ENCODE measurements around the gene MACROD2.
"Not testable (repeated sequence)": the region's sequence is repeated elsewhere in the genome, so short reads cannot be mapped to it uniquely, and the experiment has no call there.

Gene MACROD2

GRCh38 chr20:15131176-15131575, 1135.9 kb downstream of the MACROD2 start:
- DNase-seq (ENCODE audit: low read depth in 3 of 3, low spot score in 1 of 3) = no peak

- no peak for DNase-seq (ENCODE audit: low read depth in 3 of 3, low spot score in 1 of 3)
These were observed 1143.3 kb downstream of the MACROD2 start for GRCh38 chr20:15138548-15139126.

DNA sequence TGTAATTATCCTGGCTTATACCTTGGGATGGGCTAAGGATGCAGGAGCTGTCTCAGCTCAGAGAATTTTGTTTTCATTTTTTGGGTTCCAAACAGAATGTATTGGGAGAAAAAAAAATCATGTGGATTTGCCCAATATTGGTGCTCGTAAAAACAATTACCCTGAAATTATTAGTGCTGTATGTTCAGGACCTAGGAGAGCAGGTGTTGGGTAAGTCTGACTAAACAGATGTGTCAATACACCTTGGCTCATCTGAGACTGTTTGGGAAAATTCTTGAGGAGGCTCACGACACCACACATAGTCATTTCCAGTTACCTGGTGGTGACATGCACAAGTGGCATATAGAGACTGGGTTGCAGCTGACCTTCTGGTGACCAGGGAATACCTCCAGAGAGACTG, 1144.2 kb downstream of the MACROD2 start:
- no peak for DNase-seq (ENCODE audit: low read depth in 3 of 3, low spot score in 1 of 3)

- DNase-seq (ENCODE audit: low read depth in 3 of 3, low spot score in 1 of 3) = no peak
These were observed 1145.0 kb downstream of the MACROD2 start for GRCh38 chr20:15140286-15140685.

DNA sequence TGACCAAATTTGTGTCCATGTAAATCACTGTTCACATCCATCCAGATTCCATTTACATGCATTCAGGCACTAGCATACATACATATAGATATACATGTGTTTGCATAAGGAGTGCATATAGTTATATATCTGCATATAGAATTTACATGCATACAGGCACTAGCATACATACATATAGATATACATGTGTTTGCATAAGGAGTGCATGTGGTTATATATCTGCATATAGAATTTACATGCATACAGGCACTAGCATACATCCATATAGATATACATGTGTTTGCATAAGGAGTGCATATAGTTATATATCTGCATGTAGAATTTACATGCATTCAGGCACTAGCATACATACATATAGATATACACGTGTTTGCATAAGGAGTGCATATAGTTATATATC, 1145.6 kb downstream of the MACROD2 start:
- DNase-seq (ENCODE audit: low read depth in 3 of 3, low spot score in 1 of 3) = not testable (repeated sequence)

DNA sequence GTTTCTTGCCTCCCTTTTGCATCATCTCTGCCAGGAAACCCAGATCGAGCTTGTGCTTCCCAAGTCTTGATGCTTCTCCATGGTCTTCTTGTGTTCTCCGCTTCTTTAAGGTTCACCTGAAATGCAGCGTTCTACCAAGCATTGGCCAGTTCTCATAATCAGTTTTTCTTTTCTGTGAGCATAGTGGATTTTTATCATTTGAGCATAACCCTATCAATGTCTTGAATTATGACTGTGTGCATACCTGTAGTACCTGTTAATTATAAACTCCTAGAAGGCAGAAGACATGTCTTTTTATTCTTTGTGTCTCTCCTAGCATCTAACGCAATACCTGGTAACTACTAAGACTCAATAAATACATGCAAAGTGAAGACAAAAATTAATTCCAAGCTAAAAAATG, 1146.5 kb downstream of the MACROD2 start:
- DNase-seq (ENCODE audit: low read depth in 3 of 3, low spot score in 1 of 3) = no peak

DNA sequence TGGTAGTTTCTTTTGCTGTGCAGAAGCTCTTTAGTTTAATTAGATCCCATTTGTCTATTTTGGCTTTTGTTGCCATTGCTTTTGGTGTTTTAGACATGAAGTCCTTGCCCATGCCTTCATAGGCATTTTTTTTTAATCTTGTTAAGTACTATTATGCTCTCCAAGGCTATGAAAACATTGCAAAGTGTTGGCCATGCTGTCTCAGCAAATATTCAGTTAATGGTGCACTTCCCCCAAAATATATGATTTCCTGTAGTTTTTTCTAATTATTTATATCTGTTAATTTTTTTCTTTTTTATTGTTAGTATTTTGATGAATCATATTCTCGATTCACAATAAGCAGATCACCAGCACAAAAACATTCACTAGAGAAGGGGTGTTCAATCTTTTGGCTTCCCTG, 1148.2 kb downstream of the MACROD2 start:
- no peak for DNase-seq (ENCODE audit: low read depth in 3 of 3, low spot score in 1 of 3)

- DNase-seq (ENCODE audit: low read depth in 3 of 3, low spot score in 1 of 3) = no peak
These were observed 1149.6 kb downstream of the MACROD2 start for GRCh38 chr20:15144916-15145315.

DNA sequence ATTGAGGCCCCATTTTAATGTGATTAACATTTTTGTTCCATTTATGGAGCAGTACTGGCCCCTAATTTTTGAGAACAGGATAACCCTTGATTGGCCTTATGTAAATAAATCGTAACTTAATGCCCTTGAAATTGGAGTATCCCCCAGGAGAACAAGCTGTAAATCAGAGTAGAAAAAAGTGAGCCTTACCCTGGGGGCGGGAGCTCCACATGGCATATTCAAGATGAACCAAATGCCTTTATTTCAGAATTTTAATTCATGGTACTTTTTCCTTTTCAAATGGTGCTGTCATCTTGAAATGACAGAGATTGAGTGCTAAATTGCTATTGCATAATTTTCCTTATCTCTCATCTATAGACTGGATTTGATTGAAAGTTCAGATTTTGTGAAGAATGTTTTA, 1151.6 kb downstream of the MACROD2 start:
- no peak for DNase-seq (ENCODE audit: low read depth in 3 of 3, low spot score in 1 of 3)

DNA sequence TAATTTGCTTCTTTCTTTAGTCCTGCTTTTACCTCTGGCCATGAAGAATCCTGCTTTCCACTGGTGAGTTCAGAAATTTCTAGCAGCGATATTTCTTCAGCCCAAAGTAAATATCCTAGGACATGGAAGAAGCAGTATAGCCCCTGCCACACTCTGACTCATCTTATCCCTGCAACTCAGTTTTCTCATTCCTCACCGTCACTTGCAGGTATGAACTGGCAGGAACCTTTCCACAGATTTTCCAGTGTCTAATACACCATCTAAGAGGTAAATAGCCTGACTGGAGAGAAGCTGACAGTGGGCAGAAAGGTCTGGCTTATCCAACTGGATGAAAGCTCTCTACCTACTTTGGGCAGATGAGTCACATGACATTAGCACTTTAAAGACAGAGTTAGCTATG, 1158.8 kb downstream of the MACROD2 start:
- no peak for DNase-seq (ENCODE audit: low read depth in 3 of 3, low spot score in 1 of 3)

DNA sequence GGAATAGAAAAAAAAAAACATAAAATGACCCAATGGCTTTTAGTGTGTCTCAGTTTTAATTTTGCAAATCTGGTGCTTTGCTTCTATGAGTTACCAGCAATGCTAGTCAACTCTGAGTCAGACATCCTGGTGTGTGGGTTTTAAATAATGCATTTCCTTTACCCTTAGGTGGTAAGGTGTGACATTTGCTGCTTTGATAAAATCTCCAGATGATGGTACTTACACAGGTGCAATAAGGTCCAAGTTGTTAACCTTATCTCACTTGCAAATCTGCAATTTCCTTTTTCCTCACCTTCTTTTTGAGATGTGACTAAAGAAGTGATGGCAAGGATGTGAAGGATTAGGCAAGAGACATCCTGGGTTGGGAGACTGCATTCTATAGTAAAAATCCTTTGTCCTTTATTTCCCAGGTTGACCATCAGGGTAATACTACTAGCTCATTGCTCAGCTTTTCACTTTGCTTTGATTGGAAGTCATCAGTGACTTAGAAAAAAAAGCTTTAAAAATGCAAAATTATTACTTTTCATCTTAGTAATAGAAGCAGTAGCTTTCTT, 1160.6 kb downstream of the MACROD2 start:
- DNase-seq (ENCODE audit: low read depth in 3 of 3, low spot score in 1 of 3) = no peak

DNA sequence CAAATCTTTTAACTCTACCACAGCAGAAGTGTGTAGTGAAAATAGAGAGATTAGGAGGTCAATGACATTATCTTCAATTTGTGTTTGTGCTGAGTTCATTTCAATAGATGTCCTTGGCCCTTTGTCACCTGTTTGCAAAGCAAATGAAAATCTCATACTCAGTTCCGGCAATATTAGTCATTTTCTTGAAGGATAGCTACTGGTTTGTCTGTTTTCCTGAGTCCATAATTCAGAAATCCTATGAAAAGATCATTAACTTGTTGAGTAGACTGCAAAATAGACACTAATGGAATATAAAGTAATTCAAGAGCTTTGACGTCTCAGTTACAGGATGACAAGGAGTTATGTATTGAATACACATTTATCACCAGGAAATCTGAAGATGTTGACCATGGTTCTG, 1163.2 kb downstream of the MACROD2 start:
- no peak for DNase-seq (ENCODE audit: low read depth in 3 of 3, low spot score in 1 of 3)

DNA sequence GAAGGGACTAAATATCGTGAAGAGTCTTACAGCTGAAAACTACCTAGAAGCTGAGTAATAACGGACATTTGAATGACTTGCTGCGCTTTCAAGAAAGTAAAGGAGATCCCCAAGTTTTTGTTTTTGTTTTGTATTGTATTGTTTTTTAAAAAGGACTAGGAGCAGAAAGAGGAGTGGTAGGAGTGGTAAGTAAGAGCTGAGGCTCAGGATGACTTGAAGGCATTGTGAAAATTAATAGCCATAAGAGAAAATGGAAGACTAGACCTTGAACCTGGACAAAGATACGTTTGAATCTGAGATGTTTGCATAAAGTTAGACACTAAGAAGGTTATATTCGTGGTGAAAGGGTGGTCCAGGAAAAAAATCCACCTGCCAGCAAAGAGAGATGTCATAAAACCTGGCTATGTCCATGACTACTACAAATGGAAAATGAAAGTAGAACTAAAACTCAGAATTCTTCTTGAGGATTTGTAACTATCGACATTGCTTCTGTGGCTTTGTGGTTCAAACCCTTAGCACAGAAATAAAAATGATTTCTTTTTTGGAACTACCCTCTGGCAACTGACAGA, 1166.8 kb downstream of the MACROD2 start:
- no peak for DNase-seq (ENCODE audit: low read depth in 3 of 3, low spot score in 1 of 3)

- no peak for DNase-seq (ENCODE audit: low read depth in 3 of 3, low spot score in 1 of 3)
These were observed 1168.3 kb downstream of the MACROD2 start for GRCh38 chr20:15163632-15164031.

GRCh38 chr20:15164726-15165125, 1169.4 kb downstream of the MACROD2 start:
- no peak for DNase-seq (ENCODE audit: low read depth in 3 of 3, low spot score in 1 of 3)

GRCh38 chr20:15166744-15167143, 1171.4 kb downstream of the MACROD2 start:
- DNase-seq (ENCODE audit: low read depth in 3 of 3, low spot score in 1 of 3) = no peak

GRCh38 chr20:15171016-15171415, 1175.7 kb downstream of the MACROD2 start:
- no peak for DNase-seq (ENCODE audit: low read depth in 3 of 3, low spot score in 1 of 3)

- no peak for DNase-seq (ENCODE audit: low read depth in 3 of 3, low spot score in 1 of 3)
These were observed 1181.6 kb downstream of the MACROD2 start for GRCh38 chr20:15176929-15177328.

DNA sequence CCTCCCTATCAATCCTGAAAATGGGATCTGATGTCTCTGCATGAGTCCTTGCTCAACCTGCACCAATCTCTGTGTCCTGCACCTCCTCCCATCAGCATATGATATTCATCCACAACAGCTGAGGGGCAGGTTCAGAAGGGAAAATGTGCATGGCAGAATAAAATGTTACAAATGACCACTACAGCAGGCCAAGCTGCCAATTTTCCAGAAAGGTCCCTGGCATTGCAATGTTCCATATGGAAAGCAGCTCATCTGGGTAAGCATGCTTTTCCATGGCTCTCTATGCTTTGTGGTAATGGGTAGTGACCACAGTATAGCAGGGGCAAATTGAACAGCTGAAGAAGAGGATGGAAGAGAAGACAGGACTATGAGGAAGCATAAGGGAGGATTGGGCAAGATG, 1183.3 kb downstream of the MACROD2 start:
- DNase-seq (ENCODE audit: low read depth in 3 of 3, low spot score in 1 of 3) = no peak

DNA sequence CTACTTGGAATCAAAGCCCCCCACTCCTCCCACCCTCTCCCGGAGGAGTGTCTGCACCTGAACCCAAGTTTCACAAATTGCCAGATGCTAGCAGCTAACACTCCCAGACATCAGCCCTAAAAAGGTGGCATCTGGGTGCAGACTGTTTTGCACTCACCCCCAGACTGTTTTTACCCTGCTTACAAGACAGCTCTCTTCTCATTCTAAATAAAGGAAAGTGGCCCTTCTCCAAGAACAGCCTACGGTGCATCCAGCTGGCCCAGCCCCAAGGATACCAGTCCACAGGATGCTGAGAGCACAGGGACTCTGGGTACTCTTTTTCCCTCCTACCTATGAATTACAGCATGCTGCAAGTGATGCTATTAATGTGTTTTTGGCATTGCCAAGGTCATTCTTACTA, 1184.1 kb downstream of the MACROD2 start:
- DNase-seq (ENCODE audit: low read depth in 3 of 3, low spot score in 1 of 3) = no peak

DNA sequence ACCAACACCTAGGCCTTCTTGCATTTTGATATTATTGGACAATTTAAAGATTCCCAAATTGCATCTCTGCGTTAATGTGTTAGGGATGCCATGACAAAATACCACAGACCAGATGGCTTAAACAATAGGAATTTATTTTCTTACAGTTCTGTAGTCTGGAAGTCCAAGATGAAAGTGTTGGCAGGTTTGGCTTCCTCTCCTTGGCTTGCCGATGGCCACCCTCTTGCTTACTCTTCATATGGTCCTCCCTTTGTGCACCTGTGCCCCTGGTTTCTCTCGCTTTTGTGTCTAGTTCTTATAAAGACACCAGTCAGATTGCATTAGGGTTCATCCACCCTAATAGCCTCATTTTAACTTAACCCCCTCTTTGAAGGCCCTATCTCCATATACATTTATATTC, 1184.5 kb downstream of the MACROD2 start:
- no peak for DNase-seq (ENCODE audit: low read depth in 3 of 3, low spot score in 1 of 3)

DNA sequence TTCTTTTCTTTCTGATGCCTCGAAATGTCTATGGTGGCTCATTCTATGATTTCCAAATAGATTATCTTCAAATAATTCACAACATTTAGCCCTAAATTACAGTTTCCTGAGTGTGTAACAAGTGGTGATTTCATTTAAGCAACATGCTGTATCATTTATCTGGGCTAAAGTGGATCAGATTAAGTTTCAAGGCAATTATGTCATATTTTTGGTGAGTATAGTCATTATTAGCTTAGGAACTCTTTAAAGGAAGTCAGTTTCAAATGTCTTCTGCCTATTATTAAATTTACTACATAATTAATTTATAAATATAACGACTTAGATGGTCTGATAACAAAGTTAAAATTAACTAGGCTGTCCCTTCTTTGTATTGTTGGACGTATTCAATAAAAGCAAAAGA, 1190.0 kb downstream of the MACROD2 start:
- DNase-seq (ENCODE audit: low read depth in 3 of 3, low spot score in 1 of 3) = no peak

GRCh38 chr20:15185913-15186312, 1190.6 kb downstream of the MACROD2 start:
- no peak for DNase-seq (ENCODE audit: low read depth in 3 of 3, low spot score in 1 of 3)
